H9 (cell line): ENCODE results near the gene KAZN. TPM values are rescaled to one million over a fixed set of nuclear protein-coding genes. Genes with fewer than 3 reads are reported as not detected.

Experiments
- DNase-seq: peaks from one replicate; pipeline ENCODE4 v3.0.0-alpha.2; 2017
- H2AFZ ChIP-seq: one replicate; pipeline ENCODE4 v1.6.1; 2013; ENCODE audit warnings: mild to moderate bottlenecking, low read length, control low read depth, moderate library complexity
- H2AK5ac ChIP-seq: 2 replicates; pipeline ENCODE4 v1.6.1; 2013; ENCODE audit warnings: low read length, control low read depth, mixed read lengths; ENCODE audit not compliant: insufficient read length
- H2BK120ac ChIP-seq: one replicate; pipeline ENCODE4 v1.6.1; 2013; ENCODE audit warnings: low read depth, mild to moderate bottlenecking, low read length, control low read depth, inconsistent platforms; ENCODE audit not compliant: poor library complexity, severe bottlenecking
- H2BK12ac ChIP-seq: 2 replicates; pipeline ENCODE4 v1.6.1; 2013; ENCODE audit warnings: low read length, control low read depth, mixed read lengths, low read depth; ENCODE audit not compliant: insufficient read length
- H2BK15ac ChIP-seq: 2 replicates; pipeline ENCODE4 v1.6.1; 2013; ENCODE audit warnings: low read depth, low read length, control low read depth
- H2BK20ac ChIP-seq: one replicate; pipeline ENCODE4 v1.6.1; 2013; ENCODE audit warnings: low read depth, mild to moderate bottlenecking, low read length, control low read depth, inconsistent platforms; ENCODE audit not compliant: poor library complexity, severe bottlenecking
- H2BK5ac ChIP-seq: 2 replicates; pipeline ENCODE4 v1.6.1; 2013; ENCODE audit warnings: low read length, control low read depth, mixed read lengths; ENCODE audit not compliant: insufficient read length
- H3K14ac ChIP-seq: 2 replicates; pipeline ENCODE4 v1.6.1; 2013; ENCODE audit warnings: low read length, control low read depth; ENCODE audit not compliant: insufficient read depth
- H3K18ac ChIP-seq: 2 replicates; pipeline ENCODE4 v1.6.1; 2013; ENCODE audit warnings: low read depth, mild to moderate bottlenecking, mixed read lengths, low read length, control low read depth; ENCODE audit not compliant: insufficient read length
- H3K23ac ChIP-seq: 2 replicates; pipeline ENCODE4 v1.6.1; 2013; ENCODE audit warnings: low read length, control low read depth, mixed read lengths, low read depth; ENCODE audit not compliant: insufficient read length
- H3K23me2 ChIP-seq: 2 replicates; pipeline ENCODE4 v1.6.1; 2013; ENCODE audit warnings: low read depth, mild to moderate bottlenecking, mixed read lengths, low read length, control low read depth; ENCODE audit not compliant: insufficient read length, poor library complexity, severe bottlenecking
- H3K27ac ChIP-seq: 2 replicates; pipeline ENCODE4 v1.5.1; 2013; ENCODE audit warnings: low read length, control low read depth, mixed read lengths, low read depth; ENCODE audit not compliant: insufficient read length
- H3K27me3 ChIP-seq: 2 replicates; pipeline ENCODE4 v1.6.1; 2013; ENCODE audit warnings: low read length, control low read depth, inconsistent platforms; ENCODE audit not compliant: insufficient read depth
- H3K4ac ChIP-seq: 2 replicates; pipeline ENCODE4 v1.6.1; 2013; ENCODE audit warnings: low read depth, mild to moderate bottlenecking, control low read depth, inconsistent platforms, low read length, moderate library complexity
- H3K4me1 ChIP-seq: 2 replicates; pipeline ENCODE4 v1.6.1; 2013; ENCODE audit warnings: low read length, control low read depth, inconsistent platforms; ENCODE audit not compliant: insufficient read depth
- H3K4me2 ChIP-seq: 2 replicates; pipeline ENCODE4 v1.6.1; 2013; ENCODE audit warnings: low read length, control low read depth, mixed read lengths; ENCODE audit not compliant: insufficient read length, insufficient read depth
- H3K56ac ChIP-seq: 2 replicates; pipeline ENCODE4 v1.6.1; 2013; ENCODE audit warnings: low read depth, mild to moderate bottlenecking, mixed read lengths, low read length, control low read depth; ENCODE audit not compliant: insufficient read length
- H3K79me1 ChIP-seq: 2 replicates; pipeline ENCODE4 v1.6.1; 2013; ENCODE audit warnings: low read depth, mild to moderate bottlenecking, moderate library complexity, low read length, control low read depth, inconsistent platforms; ENCODE audit not compliant: insufficient read depth, poor library complexity, severe bottlenecking
- H3K79me2 ChIP-seq: 2 replicates; pipeline ENCODE4 v1.6.1; 2013; ENCODE audit warnings: low read length, control low read depth, inconsistent platforms; ENCODE audit not compliant: insufficient read depth
- H3K9ac ChIP-seq: 2 replicates; pipeline ENCODE4 v1.6.1; 2013; ENCODE audit warnings: low read length, control low read depth, mixed read lengths; ENCODE audit not compliant: insufficient read length; ENCODE audit errors: extremely low read depth
- H3K9me3 ChIP-seq: one replicate; pipeline ENCODE4 v1.6.1; 2013; ENCODE audit warnings: low read depth, low read length, inconsistent platforms; ENCODE audit not compliant: control insufficient read depth
- H3T11ph ChIP-seq: one replicate; pipeline ENCODE4 v1.6.1; 2013; ENCODE audit warnings: mild to moderate bottlenecking, low read length, control low read depth, inconsistent platforms
- H4K20me1 ChIP-seq: one replicate; pipeline ENCODE4 v1.6.1; 2013; ENCODE audit not compliant: control insufficient read depth, insufficient read length, insufficient read depth
- H4K5ac ChIP-seq: 2 replicates; pipeline ENCODE4 v1.6.1; 2013; ENCODE audit warnings: low read depth, mild to moderate bottlenecking, mixed read lengths, low read length, control low read depth; ENCODE audit not compliant: insufficient read length
- H4K8ac ChIP-seq: replicated peaks from 2 replicates; pipeline ENCODE4 v1.6.1; 2013; ENCODE audit warnings: low read length, control low read depth, mixed read lengths, low read depth; ENCODE audit not compliant: insufficient read length
- H4K91ac ChIP-seq: 2 replicates; pipeline ENCODE4 v1.6.1; 2013; ENCODE audit warnings: low read depth, mild to moderate bottlenecking, moderate library complexity, mixed read lengths, low read length, control low read depth; ENCODE audit not compliant: insufficient read length
- H3K27ac Mint-ChIP-seq, 3 experiments: 2 replicates in 2 of 3; 3 replicates in 1 of 3; pipeline ENCODE4 v1.8.0; 2020 to 2021; ENCODE audit warnings: mixed read lengths in 3 of 3, mild to moderate bottlenecking in 1 of 3, moderate library complexity in 1 of 3
- H3K27me3 Mint-ChIP-seq: 2 replicates; pipeline ENCODE4 v1.8.0; 2021; ENCODE audit warnings: low read depth, mild to moderate bottlenecking, moderate library complexity, mixed read lengths
- H3K36me3 Mint-ChIP-seq, 3 experiments: 2 replicates in 2 of 3; 3 replicates in 1 of 3; pipeline ENCODE4 v1.8.0; 2020 to 2021; ENCODE audit warnings: low read depth in 3 of 3, mixed read lengths in 3 of 3; ENCODE audit not compliant: insufficient read depth in 1 of 3
- H3K4me1 Mint-ChIP-seq, 2 experiments: 2 replicates each; pipeline ENCODE4 v1.8.0; 2020; ENCODE audit warnings: mixed read lengths in 2 of 2
- H3K4me3 Mint-ChIP-seq, 2 experiments: 2 replicates in 1 of 2; 3 replicates in 1 of 2; pipeline ENCODE4 v1.8.0; 2020 to 2021; ENCODE audit warnings: mild to moderate bottlenecking in 2 of 2, mixed read lengths in 2 of 2, moderate library complexity in 1 of 2
- H3K9me3 Mint-ChIP-seq, 2 experiments: 2 replicates in 1 of 2; 3 replicates in 1 of 2; pipeline ENCODE4 v1.8.0; 2020; ENCODE audit warnings: mild to moderate bottlenecking in 2 of 2, mixed read lengths in 2 of 2, moderate library complexity in 1 of 2
- CTCF ChIP-seq: fragments of 200-600 bp; sonication (generic); conservative IDR thresholded peaks from 3 replicates; pipeline ENCODE4 v1.8.0; 2021; ENCODE audit warnings: antibody characterized with exemption, mild to moderate bottlenecking
- WGBS: extraction: QIAGEN DNeasy Blood & Tissue Kit; methylation state at CpG from one replicate; pipeline ENCODE4 v1.1.7; 2013; ENCODE audit warnings: missing lambda C conversion rate, low lambda C conversion rate, mixed read lengths; ENCODE audit not compliant: insufficient read length; ENCODE audit errors: extremely low coverage; 5-methylcytosine and 5-hydroxymethylcytosine counted together
- total RNA-seq: library from RNA; stranded (reverse); gene quantifications from 2 replicates; pipeline ENCODE4 v1.2.1, GENCODE V29; 2021

The KAZN gene
- total RNA-seq, 1 experiment from 2014 or later = 7.6 TPM

GRCh38 chr1:14646973-14647372, 48.5 kb downstream of the KAZN start:
- no peak overlapping the region for H3K18ac ChIP-seq
- no peaks in the 10 kb centered on the region for H3K27me3 ChIP-seq
- H3K79me2 ChIP-seq = no peaks in the 10 kb centered on the region

More at GRCh38 chr1:14646973-14647372, 48.5 kb downstream of the KAZN start:
- H3K9me3 ChIP-seq = no peaks in the 10 kb centered on the region
- Mint-ChIP-seq H3K36me3 (peaks cover 3 to 15% (median 14%) of the 10 kb centered on the region in 3 experiments; a peak in 6 of 7 replicates), H3K27me3 (no peaks in the 10 kb centered on the region; the same call in none of the 2 replicates), H3K9me3 (peaks cover 15% of the 10 kb centered on the region in 2 experiments), H3K4me3 (no peak overlapping the region), H3K4me1 (peaks cover 4 to 8% of the 10 kb centered on the region in 2 experiments; a peak in 3 of 4 replicates), H3K27ac (no peak overlapping the region)
- H4K5ac ChIP-seq = no peak overlapping the region
- no peak overlapping the region for H3K9ac ChIP-seq
- H4K8ac ChIP-seq = no peak overlapping the region
- no peak overlapping the region for H2BK12ac ChIP-seq
- WGBS = no CpG with 5 or more reads among the region's 8 CpGs
- no peak overlapping the region for H2BK5ac ChIP-seq
- no peak overlapping the region for H2BK15ac ChIP-seq
- no peak overlapping the region for H3K27ac ChIP-seq
- no peaks in the 10 kb centered on the region for H3K4me1 ChIP-seq
- H2AFZ ChIP-seq = no peak overlapping the region
- no peak overlapping the region for H3K23ac ChIP-seq
- H3T11ph ChIP-seq = no peak overlapping the region
- DNase-seq = no peak
- H3K56ac ChIP-seq = no peak overlapping the region
- H2BK120ac ChIP-seq = no peak overlapping the region
- no peaks in the 10 kb centered on the region for H3K79me1 ChIP-seq
- no peaks in the 10 kb centered on the region for H4K20me1 ChIP-seq
- H2BK20ac ChIP-seq = no peak overlapping the region
- H2AK5ac ChIP-seq = no peak overlapping the region
- H3K4ac ChIP-seq = no peak overlapping the region
- no peaks in the 10 kb centered on the region for H3K23me2 ChIP-seq
- no peak overlapping the region for H3K4me2 ChIP-seq
- TF ChIP-seq CTCF = no peak
- no peak overlapping the region for H4K91ac ChIP-seq
- H3K14ac ChIP-seq = no peak overlapping the region
